ENCODE measurements around the gene PRKAR1A. TPM values are rescaled to one million over a fixed set of nuclear protein-coding genes. Genes with fewer than 3 reads are reported as not detected.
A peak's percentile ranks its signal among the peaks of the same experiment; 100 is the strongest.

The PRKAR1A gene
- polyA plus RNA-seq, 1 experiment = 282 TPM

DNA sequence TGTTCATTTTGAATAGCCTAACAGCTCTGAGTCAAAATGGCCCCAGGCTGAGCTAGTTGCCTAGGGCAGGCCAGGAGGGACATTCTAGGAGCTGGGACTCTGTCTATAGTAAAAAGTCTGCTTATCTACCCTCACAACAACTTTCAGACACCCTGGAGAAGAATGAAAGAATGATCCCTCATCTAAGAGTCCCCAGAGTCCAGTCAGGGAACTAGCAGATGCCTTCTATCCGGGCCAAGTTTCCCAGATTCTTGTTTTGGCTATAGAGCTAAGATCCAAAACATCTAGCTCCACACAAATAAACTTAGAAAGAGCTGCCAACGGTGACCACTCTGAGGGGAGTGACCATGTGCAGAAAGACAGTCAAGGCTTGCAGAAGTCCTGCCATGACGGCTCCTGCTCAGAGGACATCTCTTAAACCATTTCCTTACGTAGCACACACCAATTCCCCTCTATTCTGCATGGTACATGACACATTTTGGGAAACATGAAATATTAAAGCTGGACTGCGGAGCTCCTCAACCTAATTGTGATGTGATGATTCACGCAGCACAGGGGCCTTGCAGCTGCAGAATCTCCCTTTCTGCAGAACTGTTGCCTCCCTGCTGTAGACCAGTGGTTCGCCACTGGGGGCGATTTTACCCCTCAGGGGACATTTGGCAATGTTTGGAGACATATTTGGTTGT lies 64.7 kb downstream of the PRKAR1A start:
- TF ChIP-seq, protein P1, sequence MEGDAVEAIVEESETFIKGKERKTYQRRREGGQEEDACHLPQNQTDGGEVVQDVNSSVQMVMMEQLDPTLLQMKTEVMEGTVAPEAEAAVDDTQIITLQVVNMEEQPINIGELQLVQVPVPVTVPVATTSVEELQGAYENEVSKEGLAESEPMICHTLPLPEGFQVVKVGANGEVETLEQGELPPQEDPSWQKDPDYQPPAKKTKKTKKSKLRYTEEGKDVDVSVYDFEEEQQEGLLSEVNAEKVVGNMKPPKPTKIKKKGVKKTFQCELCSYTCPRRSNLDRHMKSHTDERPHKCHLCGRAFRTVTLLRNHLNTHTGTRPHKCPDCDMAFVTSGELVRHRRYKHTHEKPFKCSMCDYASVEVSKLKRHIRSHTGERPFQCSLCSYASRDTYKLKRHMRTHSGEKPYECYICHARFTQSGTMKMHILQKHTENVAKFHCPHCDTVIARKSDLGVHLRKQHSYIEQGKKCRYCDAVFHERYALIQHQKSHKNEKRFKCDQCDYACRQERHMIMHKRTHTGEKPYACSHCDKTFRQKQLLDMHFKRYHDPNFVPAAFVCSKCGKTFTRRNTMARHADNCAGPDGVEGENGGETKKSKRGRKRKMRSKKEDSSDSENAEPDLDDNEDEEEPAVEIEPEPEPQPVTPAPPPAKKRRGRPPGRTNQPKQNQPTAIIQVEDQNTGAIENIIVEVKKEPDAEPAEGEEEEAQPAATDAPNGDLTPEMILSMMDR (IDR thresholded peaks at IDR 0.05; ENCODE audit: low read depth, low read length) = peak; percentile 37
- no peaks in the 10 kb centered on the region for H3K9me3 ChIP-seq (ENCODE audit: control insufficient read depth, insufficient read depth, low read length)
- H3K4me3 ChIP-seq (ENCODE audit: low read depth, low read length) = no peak overlapping the region
- POLR2A ChIA-PET = interaction anchor here (1.0 kb wide), 1 partner anchor 121 kb away, joined by 3 read pairs; no protein-coding TSS in a partner anchor
- no peak overlapping the region for H3K27ac ChIP-seq (ENCODE audit: low read depth, low read length)
- peaks cover 3% of the 10 kb centered on the region for H3K27me3 ChIP-seq (ENCODE audit: control insufficient read depth, insufficient read depth, low read length)
- CTCF ChIA-PET = interaction anchor here (0.6 to 1.7 kb wide), 3 partner anchors 11 to 37 kb away, joined by 3 to 4 read pairs (median 3); no protein-coding TSS in a partner anchor
- DNase-seq (ENCODE audit: low read depth, low spot score) = peak; percentile 10

DNA sequence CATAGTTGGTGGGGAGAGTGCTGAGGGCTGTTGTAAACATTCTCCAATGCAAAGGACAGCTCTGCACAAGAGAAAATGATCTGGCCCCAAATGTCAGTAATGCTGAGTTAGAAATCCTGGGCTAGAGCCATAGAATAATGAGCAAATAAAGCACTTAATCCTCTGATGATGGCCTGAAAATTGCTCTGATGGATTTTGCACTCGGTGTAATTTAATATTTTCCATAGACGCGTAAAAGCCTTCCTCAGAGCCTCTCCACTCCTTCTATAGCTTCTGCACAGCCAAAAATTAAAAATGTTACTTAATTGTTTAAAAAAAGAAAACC lies 65.2 kb downstream of the PRKAR1A start:
- CTCF ChIA-PET = interaction anchor here (0.6 to 1.7 kb wide), 3 partner anchors 10 to 36 kb away, joined by 3 to 4 read pairs (median 3); no protein-coding TSS in a partner anchor
- no peak overlapping the region for H3K27ac ChIP-seq (ENCODE audit: low read depth, low read length)

DNA sequence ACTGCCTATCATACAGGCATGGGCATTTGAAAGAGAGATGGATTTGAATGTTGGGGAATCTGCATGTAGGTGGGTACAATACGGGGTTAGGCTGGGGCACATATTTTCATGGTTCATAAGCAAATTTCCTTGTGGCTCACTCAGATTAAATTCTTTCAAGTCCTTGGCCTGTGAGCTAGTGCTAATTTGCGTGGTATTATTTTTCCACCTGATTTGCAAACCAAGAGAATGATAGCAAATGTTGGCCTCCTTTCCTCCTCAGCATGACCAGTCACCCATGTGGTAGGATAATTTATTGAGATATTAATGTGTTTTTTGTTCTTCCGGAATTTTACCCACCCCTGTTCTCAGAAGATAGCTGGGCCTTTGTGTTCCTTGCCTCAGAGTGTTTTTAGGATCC lies 66.0 kb downstream of the PRKAR1A start:
- Histone ChIP-seq H3K4me3 (ENCODE audit: low read depth, low read length) (no peak overlapping the region), H3K27me3 (ENCODE audit: control insufficient read depth, insufficient read depth, low read length) (peaks cover 3% of the 10 kb centered on the region), H3K9me3 (ENCODE audit: control insufficient read depth, insufficient read depth, low read length) (no peaks in the 10 kb centered on the region), H3K27ac (ENCODE audit: low read depth, low read length) (no peak overlapping the region)
- POLR2A ChIA-PET = no interaction called here
- CTCF ChIA-PET = interaction anchor here (0.9 to 1.7 kb wide), 2 partner anchors 9 to 13 kb away, joined by 3 to 4 read pairs; no protein-coding TSS in a partner anchor
- DNase-seq (ENCODE audit: low read depth, low spot score) = no peak
- TF ChIP-seq, protein P1 (IDR thresholded peaks at IDR 0.05; ENCODE audit: low read depth, low read length) = no peak

More for the DNA sequence above, 65.2 kb downstream of the PRKAR1A start:
- POLR2A ChIA-PET = interaction anchor here (1.0 kb wide), 1 partner anchor 120 kb away, joined by 3 read pairs; no protein-coding TSS in a partner anchor
- TF ChIP-seq, protein P1 (IDR thresholded peaks at IDR 0.05; ENCODE audit: low read depth, low read length) = no peak
- peaks cover 3% of the 10 kb centered on the region for H3K27me3 ChIP-seq (ENCODE audit: control insufficient read depth, insufficient read depth, low read length)
- no peak overlapping the region for H3K4me3 ChIP-seq (ENCODE audit: low read depth, low read length)
- no peaks in the 10 kb centered on the region for H3K9me3 ChIP-seq (ENCODE audit: control insufficient read depth, insufficient read depth, low read length)
- no peak for DNase-seq (ENCODE audit: low read depth, low spot score)

DNA sequence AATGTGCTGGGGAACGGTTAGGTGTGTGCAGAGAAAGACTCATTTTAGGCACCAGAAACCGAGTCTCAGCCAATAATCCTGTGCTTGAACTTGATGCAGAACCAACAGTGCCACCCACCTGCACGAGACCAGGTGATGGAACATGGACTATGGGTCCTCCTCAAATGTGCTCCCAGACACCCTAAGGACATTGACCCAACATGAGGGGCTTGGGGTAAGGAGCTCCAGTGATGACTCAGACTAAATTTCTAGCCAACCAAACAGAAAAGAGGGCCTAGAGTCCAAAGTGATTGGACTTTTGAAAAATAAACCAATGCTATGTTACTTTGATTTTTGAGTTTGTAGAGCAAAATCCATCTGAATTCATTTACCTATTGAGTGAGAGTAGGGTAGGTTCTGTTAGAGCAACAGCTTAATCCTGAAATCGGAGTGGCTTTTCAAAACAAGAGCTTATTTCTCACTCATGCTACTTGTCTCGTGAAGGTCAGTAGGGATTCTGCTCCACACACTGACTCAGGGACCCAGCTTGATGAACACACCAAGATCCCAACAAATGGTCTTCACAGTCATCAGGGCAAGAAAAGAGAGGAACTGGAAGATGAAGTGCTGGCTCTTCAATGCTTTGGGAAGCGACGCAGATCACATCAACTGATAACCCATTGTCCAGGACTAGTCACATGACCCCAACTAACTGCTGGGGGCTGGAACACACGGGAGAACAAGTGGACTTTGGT lies 67.1 kb downstream of the PRKAR1A start:
- TF ChIP-seq, protein P1 (IDR thresholded peaks at IDR 0.05; ENCODE audit: low read depth, low read length) = no peak
- POLR2A ChIA-PET = no interaction called here
- no peak overlapping the region for H3K27ac ChIP-seq (ENCODE audit: low read depth, low read length)

More for the DNA sequence above, 67.1 kb downstream of the PRKAR1A start:
- no peak overlapping the region for H3K4me3 ChIP-seq (ENCODE audit: low read depth, low read length)
- H3K27me3 ChIP-seq (ENCODE audit: control insufficient read depth, insufficient read depth, low read length) = peaks cover 3% of the 10 kb centered on the region
- no peak for DNase-seq (ENCODE audit: low read depth, low spot score)
- H3K9me3 ChIP-seq (ENCODE audit: control insufficient read depth, insufficient read depth, low read length) = no peaks in the 10 kb centered on the region
- CTCF ChIA-PET = interaction anchor here (0.6 kb wide), 2 partner anchors 90 to 123 kb away, joined by 3 to 5 read pairs; no protein-coding TSS in a partner anchor
